ENCODE measurements around the gene NALCN. TPM values are rescaled to one million over a fixed set of nuclear protein-coding genes. Genes with fewer than 3 reads are reported as not detected.

NALCN gene
- total RNA-seq, 3 donors from 2014 or later, result 0.80 to 12.1 (median 1.6) TPM

- no peaks in the 10 kb centered on the region for H3K36me3 ChIP-seq
- peak overlapping the region; percentile 45 to 77 for H3K27ac ChIP-seq
- H3K4me3 ChIP-seq, result peak overlapping the region; percentile 50 to 64 (median 59)
- DNase-seq (ENCODE audit: low spot score in 2 of 2), result peak in 1 of 2 donors; percentile 41
- no peaks in the 10 kb centered on the region for H3K4me1 ChIP-seq
- intact Hi-C loops (cut with DNase I; ENCODE audit: low total_unique reads), result no loop called here
- H3K9me3 ChIP-seq, result no peaks in the 10 kb centered on the region
- no peaks in the 10 kb centered on the region for H3K27me3 ChIP-seq
- TF ChIP-seq, protein P1, sequence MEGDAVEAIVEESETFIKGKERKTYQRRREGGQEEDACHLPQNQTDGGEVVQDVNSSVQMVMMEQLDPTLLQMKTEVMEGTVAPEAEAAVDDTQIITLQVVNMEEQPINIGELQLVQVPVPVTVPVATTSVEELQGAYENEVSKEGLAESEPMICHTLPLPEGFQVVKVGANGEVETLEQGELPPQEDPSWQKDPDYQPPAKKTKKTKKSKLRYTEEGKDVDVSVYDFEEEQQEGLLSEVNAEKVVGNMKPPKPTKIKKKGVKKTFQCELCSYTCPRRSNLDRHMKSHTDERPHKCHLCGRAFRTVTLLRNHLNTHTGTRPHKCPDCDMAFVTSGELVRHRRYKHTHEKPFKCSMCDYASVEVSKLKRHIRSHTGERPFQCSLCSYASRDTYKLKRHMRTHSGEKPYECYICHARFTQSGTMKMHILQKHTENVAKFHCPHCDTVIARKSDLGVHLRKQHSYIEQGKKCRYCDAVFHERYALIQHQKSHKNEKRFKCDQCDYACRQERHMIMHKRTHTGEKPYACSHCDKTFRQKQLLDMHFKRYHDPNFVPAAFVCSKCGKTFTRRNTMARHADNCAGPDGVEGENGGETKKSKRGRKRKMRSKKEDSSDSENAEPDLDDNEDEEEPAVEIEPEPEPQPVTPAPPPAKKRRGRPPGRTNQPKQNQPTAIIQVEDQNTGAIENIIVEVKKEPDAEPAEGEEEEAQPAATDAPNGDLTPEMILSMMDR (IDR thresholded peaks at IDR 0.05), result peak in 2 of 3 donors; percentile 5 to 33
- TF ChIP-seq POLR2A (IDR thresholded peaks at IDR 0.05) (no peak), POLR2AphosphoS5 (IDR thresholded peaks at IDR 0.05) (no peak)
Measured at GRCh38 chr13:101453784-101454201, 37.5 kb upstream of the NALCN start.

GRCh38 chr13:101452519-101453485 is 36.5 kb upstream of the NALCN start, which contains the start of gene ITGBL1:
Gene ITGBL1, plus strand, starts transcription at chr13:101452675. Its CDS starts 159 bp downstream, at chr13:101452834.
- intact Hi-C loops (cut with DNase I; ENCODE audit: low total_unique reads), result no loop called here
- Histone ChIP-seq H3K9me3 (no peaks in the 10 kb centered on the region), H3K27me3 (no peaks in the 10 kb centered on the region), H3K36me3 (no peaks in the 10 kb centered on the region), H3K4me1 (no peaks in the 10 kb centered on the region), H3K27ac (peak within 1 kb of the TSS; percentile 71 to 77), H3K4me3 (peak within 1 kb of the TSS; percentile 50 to 64 (median 59))
- DNase-seq (ENCODE audit: low spot score in 2 of 2), result no peak
- no peak for TF ChIP-seq POLR2A (IDR thresholded peaks at IDR 0.05)
- TF ChIP-seq, protein P1 (IDR thresholded peaks at IDR 0.05), result no peak
- no peak for TF ChIP-seq POLR2AphosphoS5 (IDR thresholded peaks at IDR 0.05)

GRCh38 chr13:101451641-101452040 is 35.3 kb upstream of the NALCN start:
- DNase-seq (ENCODE audit: low spot score in 2 of 2), result no peak
- intact Hi-C loops (cut with DNase I; ENCODE audit: low total_unique reads), result no loop called here
- H3K27ac ChIP-seq, result peak overlapping the region in 1 of 2 donors; percentile 77
- H3K9me3 ChIP-seq, result no peaks in the 10 kb centered on the region
- H3K4me3 ChIP-seq, result no peak overlapping the region
- H3K36me3 ChIP-seq, result no peaks in the 10 kb centered on the region
- TF ChIP-seq, protein P1 (IDR thresholded peaks at IDR 0.05), result no peak
- TF ChIP-seq POLR2A (IDR thresholded peaks at IDR 0.05) (no peak), POLR2AphosphoS5 (IDR thresholded peaks at IDR 0.05) (no peak)
- no peaks in the 10 kb centered on the region for H3K27me3 ChIP-seq
- no peaks in the 10 kb centered on the region for H3K4me1 ChIP-seq

DNA sequence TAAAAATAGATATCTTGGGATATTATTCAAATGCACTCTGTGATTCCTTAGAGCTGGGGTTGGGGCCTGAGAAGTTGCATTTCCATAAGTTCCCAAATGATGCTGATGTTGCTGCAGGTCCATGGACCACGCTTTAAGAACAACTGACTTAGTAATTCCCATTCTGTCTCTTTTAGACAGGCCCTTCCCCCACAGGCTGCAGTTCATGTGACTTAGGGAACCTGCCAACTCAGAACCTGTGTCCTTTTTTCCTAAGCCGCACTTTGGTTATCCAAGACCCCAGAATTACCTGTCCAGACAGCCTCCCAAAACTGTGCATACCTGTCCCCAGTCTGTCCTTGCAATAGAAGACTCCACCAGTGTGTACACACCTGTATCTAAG is 34.4 kb upstream of the NALCN start:
- no peaks in the 10 kb centered on the region for H3K4me1 ChIP-seq
- TF ChIP-seq POLR2A (IDR thresholded peaks at IDR 0.05), result no peak
- TF ChIP-seq, protein P1 (IDR thresholded peaks at IDR 0.05), result no peak
- TF ChIP-seq POLR2AphosphoS5 (IDR thresholded peaks at IDR 0.05), result no peak

More for the DNA sequence above, 34.4 kb upstream of the NALCN start:
- Histone ChIP-seq H3K27ac (peak overlapping the region; percentile 53 to 71), H3K27me3 (no peaks in the 10 kb centered on the region), H3K4me3 (no peak overlapping the region), H3K9me3 (no peaks in the 10 kb centered on the region), H3K36me3 (no peaks in the 10 kb centered on the region)
- DNase-seq (ENCODE audit: low spot score in 2 of 2), result no peak
- intact Hi-C loops (cut with DNase I; ENCODE audit: low total_unique reads), result no loop called here
